ENCODE results near the gene SIPA1L3.

GRCh38 chr19:37885392-37885791 lies 21.6 kb upstream of the SIPA1L3 start:
- no peak for TF ChIP-seq POLR2A (IDR thresholded peaks at IDR 0.05)
- no peak for TF ChIP-seq CTCF (IDR thresholded peaks at IDR 0.05)

Measured in adrenal gland (tissue), 5 donors.